NCI-H1436 treated with DMSO at 0.1 percent for 48 hours (cell line): Measurements from ENCODE around the gene SIM1.

Experiments used
- DNase-seq: peaks from one replicate; lab custom pipeline; 2025; lab: John Stamatoyannopoulos, UW

Gene SIM1

GRCh38 chr6:100353276-100354015, 111.3 kb downstream of the SIM1 start:
- DNase-seq, result no peak

GRCh38 chr6:100350139-100350538, 114.6 kb downstream of the SIM1 start:
- no peak for DNase-seq

- DNase-seq, result no peak
Measured at GRCh38 chr6:100349366-100349765, 115.4 kb downstream of the SIM1 start.

GRCh38 chr6:100347901-100348550, 116.7 kb downstream of the SIM1 start:
- no peak for DNase-seq

- DNase-seq, result no peak
Measured at GRCh38 chr6:100346828-100347227, 117.9 kb downstream of the SIM1 start.

GRCh38 chr6:100346203-100346602, 118.5 kb downstream of the SIM1 start:
- no peak for DNase-seq

GRCh38 chr6:100344761-100345160, 120.0 kb downstream of the SIM1 start:
- DNase-seq, result no peak

- DNase-seq, result no peak
Measured at GRCh38 chr6:100344321-100344720, 120.4 kb downstream of the SIM1 start.

GRCh38 chr6:100343316-100344077, 121.2 kb downstream of the SIM1 start:
- DNase-seq, result no peak

- DNase-seq, result no peak
Measured at GRCh38 chr6:100342830-100343229, 121.9 kb downstream of the SIM1 start.

- no peak for DNase-seq
Measured at GRCh38 chr6:100339574-100340255, 125.0 kb downstream of the SIM1 start.

GRCh38 chr6:100338090-100338489, 126.6 kb downstream of the SIM1 start:
- no peak for DNase-seq

GRCh38 chr6:100336876-100337275, 127.8 kb downstream of the SIM1 start:
- no peak for DNase-seq

- no peak for DNase-seq
Measured at GRCh38 chr6:100335991-100336390, 128.7 kb downstream of the SIM1 start.
